Suppressor macrophage treated with lipopolysaccharide for 4 hours (primary cell): ENCODE results near the gene MYD88.

Experiments used
- DNase-seq: peaks from one replicate; pipeline ENCODE4 v3.0.0-alpha.2; 2020

Gene MYD88

GRCh38 chr3:38168151-38169026 is 29.9 kb downstream of the MYD88 start:
- DNase-seq: peak; percentile 47

- peak; percentile 56 for DNase-seq
Observed at GRCh38 chr3:38169027-38169317, 30.5 kb downstream of the MYD88 start.

GRCh38 chr3:38170722-38171121 is 32.3 kb downstream of the MYD88 start:
- no peak for DNase-seq

DNA sequence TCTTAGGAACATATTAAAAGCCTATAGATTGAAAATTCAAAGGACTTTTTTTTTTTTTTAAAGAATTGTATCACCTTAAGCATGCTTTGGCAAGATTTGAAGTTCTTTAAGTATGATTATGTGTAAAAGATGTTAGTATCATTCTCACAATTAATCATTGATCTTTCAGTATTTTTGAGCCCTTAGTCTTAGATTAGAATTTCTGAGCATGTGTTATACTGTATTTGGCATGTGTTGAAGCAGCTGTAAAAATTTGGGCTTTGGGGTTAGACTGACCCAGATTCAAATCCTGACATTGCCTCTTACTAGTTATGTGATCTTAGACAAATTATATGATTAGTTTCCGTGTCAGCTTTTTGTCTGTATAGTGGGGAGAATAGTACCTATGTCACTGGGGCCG is 33.2 kb downstream of the MYD88 start:
- DNase-seq: no peak

DNA sequence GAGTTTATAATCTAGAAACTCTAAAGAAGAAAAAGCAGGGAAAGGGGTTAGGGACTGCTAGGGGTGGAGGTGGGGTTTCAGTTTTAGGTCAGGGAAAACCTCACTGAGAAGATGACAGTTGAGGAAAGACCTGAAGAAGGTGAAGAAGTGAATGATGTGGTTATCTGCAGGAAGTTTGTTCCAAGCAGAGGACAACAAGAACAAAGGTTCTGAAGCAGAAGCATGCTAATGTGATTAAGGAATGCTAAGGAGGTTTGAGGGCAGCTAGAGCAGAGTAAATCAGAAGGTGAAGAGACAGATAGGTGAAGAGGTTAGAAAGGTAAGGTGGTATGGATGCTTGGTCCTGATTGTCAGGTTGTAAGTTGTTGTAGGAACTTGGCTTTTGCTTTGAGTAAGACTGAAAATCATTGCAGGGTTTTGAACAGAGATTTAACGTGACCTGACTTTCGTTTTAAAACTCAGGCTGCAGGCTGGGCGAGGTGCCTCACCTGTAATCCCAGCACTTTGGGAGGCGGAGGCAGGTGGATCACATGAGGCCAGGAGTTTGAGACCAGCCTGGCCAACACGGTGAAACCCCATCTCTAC is 35.5 kb downstream of the MYD88 start:
- DNase-seq: no peak

DNA sequence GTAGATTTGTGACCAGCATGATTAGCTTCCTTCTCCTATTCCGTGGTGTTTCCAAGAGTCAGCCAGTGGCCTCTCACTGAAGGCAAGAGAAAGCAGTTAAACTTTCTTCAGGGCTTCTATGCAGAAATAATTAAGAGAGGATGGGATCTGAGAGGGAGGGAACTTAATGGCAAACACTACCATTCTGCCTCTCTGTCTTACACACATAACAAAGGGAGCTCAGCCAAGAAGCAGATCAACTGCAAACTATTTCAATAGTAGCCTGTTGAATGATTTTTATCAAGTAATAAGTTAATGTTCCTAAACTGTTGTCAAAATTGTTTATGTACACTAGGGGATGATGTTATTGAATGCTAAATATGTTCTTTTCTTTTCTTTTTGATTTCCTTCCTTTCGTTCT is 38.7 kb downstream of the MYD88 start:
- no peak for DNase-seq

DNA sequence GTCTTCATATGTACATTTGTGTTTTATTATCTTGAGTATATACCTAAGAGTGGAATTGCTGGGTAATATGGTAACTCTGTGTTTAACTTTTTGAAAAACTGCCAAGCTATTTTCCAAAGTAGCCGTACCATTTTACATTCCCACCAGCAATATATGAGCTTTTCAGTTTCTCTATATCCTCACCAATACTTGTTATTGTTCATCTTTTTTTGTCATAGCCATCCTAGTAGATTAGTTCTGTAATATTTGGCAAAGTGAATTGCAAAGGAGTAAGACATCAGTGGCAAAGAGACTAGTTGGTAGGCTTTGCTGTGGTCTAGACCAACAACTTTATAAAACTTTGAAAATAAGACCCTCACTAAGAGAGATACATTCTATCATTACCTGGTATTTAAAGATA is 48.3 kb downstream of the MYD88 start:
- no peak for DNase-seq

DNA sequence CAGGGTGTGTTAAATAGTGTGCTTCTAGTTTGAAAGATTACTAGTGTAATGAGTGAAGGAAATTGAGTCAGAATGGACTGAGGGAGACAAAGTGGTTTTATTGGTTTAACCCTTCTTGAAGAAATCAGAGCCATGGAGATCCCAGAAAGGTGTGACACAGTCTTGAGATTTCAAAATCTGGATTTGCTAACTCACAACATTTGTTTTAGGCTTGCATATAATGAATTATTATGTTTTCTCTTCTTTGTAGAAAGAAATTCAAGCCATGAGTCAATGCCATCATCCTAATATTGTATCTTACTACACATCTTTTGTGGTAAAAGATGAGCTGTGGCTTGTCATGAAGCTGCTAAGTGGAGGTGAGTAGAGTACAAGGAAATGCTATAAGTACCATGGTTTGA is 52.0 kb downstream of the MYD88 start:
- no peak for DNase-seq
